SK-N-MC (cell line): Measurements from ENCODE around the gene GRK6.

Experiments used
- EZH2 ChIP-seq: fragments of 200-600 bp; sonication (generic); IDR thresholded peaks from one replicate; pipeline ENCODE4 v1.6.1; 2017; ENCODE audit warnings: antibody characterized with exemption
- POLR2AphosphoS5 ChIP-seq: IDR thresholded peaks from 2 replicates; pipeline ENCODE4 v1.6.1; 2012; ENCODE audit warnings: mild to moderate bottlenecking, low read depth, low read length, borderline replicate concordance

- TF ChIP-seq POLR2AphosphoS5 (no peak), EZH2 (no peak)
Measured at GRCh38 chr5:177434437-177434836, 8.0 kb downstream of the GRK6 start.
